ENCODE data around the gene MLXIPL.

Gene MLXIPL

GRCh38 chr7:73623798-73624668, at the start of gene MLXIPL:
Gene MLXIPL (minus strand): TSS chr7:73624522. CDS start chr7:73624492, 30 bp downstream.
- H3K27ac ChIP-seq: no peak within 1 kb of the TSS
- H3K4me1 ChIP-seq: peaks cover 9 to 18% (median 10%) of the 10 kb centered on the region in 10 experiments; a peak in 19 of 20 replicates
- peaks cover 48 to 85% (median 73%) of the 10 kb centered on the region in 11 experiments for H3K27me3 ChIP-seq
- H3K4me2 ChIP-seq: peak within 1 kb of the TSS; percentile 54 to 86 (median 78)
- no peaks in the 10 kb centered on the region for H3K36me3 ChIP-seq
- H3K4me3 ChIP-seq: peak within 1 kb of the TSS; percentile 7 to 50 (median 32); a peak in 14 of 20 replicates
- H3K9ac ChIP-seq: peak within 1 kb of the TSS in 4 of 11 experiments; percentile 2 to 39 (median 34); a peak in 5 of 22 replicates
- H4K20me1 ChIP-seq: peaks cover 0 to 27% (median 0%) of the 10 kb centered on the region in 11 experiments; a peak in 7 of 22 replicates
- no peak for TF ChIP-seq Cebpa-rat (IDR thresholded peaks at IDR 0.05)
- H3K9me3 ChIP-seq (replicated peaks in 1 of 11): no peaks in the 10 kb centered on the region

- no peak for TF ChIP-seq Cebpa-rat (IDR thresholded peaks at IDR 0.05)
- Histone ChIP-seq H3K4me1 (peaks cover 7 to 21% (median 14%) of the 10 kb centered on the region in 10 experiments; a peak in 19 of 20 replicates), H4K20me1 (peaks cover 0 to 44% (median 18%) of the 10 kb centered on the region in 11 experiments; a peak in 16 of 22 replicates), H3K4me2 (no peak overlapping the region), H3K9ac (no peak overlapping the region), H3K4me3 (no peak overlapping the region), H3K27ac (no peak overlapping the region), H3K36me3 (peaks cover 0 to 3% (median 0%) of the 10 kb centered on the region in 11 experiments; a peak in 3 of 22 replicates), H3K9me3 (replicated peaks in 1 of 11) (no peaks in the 10 kb centered on the region), H3K27me3 (peaks cover 0 to 13% (median 0%) of the 10 kb centered on the region in 11 experiments; a peak in 10 of 22 replicates)
Measured at GRCh38 chr7:73671857-73672445, 47.6 kb upstream of the MLXIPL start.

- Histone ChIP-seq H3K9ac (no peak overlapping the region), H3K27ac (no peak overlapping the region), H3K4me3 (no peak overlapping the region), H3K4me1 (peaks cover 7 to 21% (median 14%) of the 10 kb centered on the region in 10 experiments; a peak in 19 of 20 replicates), H4K20me1 (peaks cover 0 to 43% (median 18%) of the 10 kb centered on the region in 11 experiments; a peak in 16 of 22 replicates), H3K4me2 (no peak overlapping the region), H3K27me3 (peaks cover 0 to 18% (median 5%) of the 10 kb centered on the region in 11 experiments; a peak in 13 of 22 replicates), H3K36me3 (peaks cover 0 to 3% (median 0%) of the 10 kb centered on the region in 11 experiments; a peak in 3 of 22 replicates), H3K9me3 (replicated peaks in 1 of 11) (no peaks in the 10 kb centered on the region)
- no peak for TF ChIP-seq Cebpa-rat (IDR thresholded peaks at IDR 0.05)
Measured at GRCh38 chr7:73671322-73671661, 47.0 kb upstream of the MLXIPL start.

- Histone ChIP-seq H3K27ac (no peak overlapping the region), H3K4me3 (no peak overlapping the region), H3K9ac (no peak overlapping the region), H4K20me1 (peaks cover 0 to 30% (median 9%) of the 10 kb centered on the region in 11 experiments; a peak in 12 of 22 replicates), H3K9me3 (replicated peaks in 1 of 11) (no peaks in the 10 kb centered on the region), H3K36me3 (peaks cover 0 to 3% (median 0%) of the 10 kb centered on the region in 11 experiments; a peak in 3 of 22 replicates), H3K4me1 (peaks cover 7 to 21% (median 14%) of the 10 kb centered on the region in 10 experiments; a peak in 19 of 20 replicates), H3K27me3 (peaks cover 0 to 28% (median 13%) of the 10 kb centered on the region in 11 experiments; a peak in 13 of 22 replicates), H3K4me2 (0 out of 22 replicates have a peak overlapping the region, but pooled peaks of 2 of the 11 experiments have one; percentile 5 to 10)
- no peak for TF ChIP-seq Cebpa-rat (IDR thresholded peaks at IDR 0.05)
Measured at GRCh38 chr7:73669858-73670385, 45.6 kb upstream of the MLXIPL start.

- peaks cover 7 to 21% (median 14%) of the 10 kb centered on the region in 10 experiments; a peak in 19 of 20 replicates for H3K4me1 ChIP-seq
- peak overlapping the region; percentile 89 to 98 (median 96); a peak in 20 of 22 replicates for H3K4me2 ChIP-seq
- H3K9me3 ChIP-seq (replicated peaks in 1 of 11): no peaks in the 10 kb centered on the region
- peaks cover 0 to 30% (median 5%) of the 10 kb centered on the region in 11 experiments; a peak in 12 of 22 replicates for H4K20me1 ChIP-seq
- H3K9ac ChIP-seq: peak overlapping the region in 2 of 11 experiments; percentile 87 to 90; a peak in 4 of 22 replicates
- peaks cover 0 to 28% (median 13%) of the 10 kb centered on the region in 11 experiments; a peak in 13 of 22 replicates for H3K27me3 ChIP-seq
- no peak overlapping the region for H3K27ac ChIP-seq
- peak overlapping the region in 2 of 10 experiments; percentile 79 to 83; a peak in 5 of 20 replicates for H3K4me3 ChIP-seq
- TF ChIP-seq Cebpa-rat (IDR thresholded peaks at IDR 0.05): no peak
- peaks cover 0 to 3% (median 0%) of the 10 kb centered on the region in 11 experiments; a peak in 3 of 22 replicates for H3K36me3 ChIP-seq
Measured at GRCh38 chr7:73669288-73669701, 45.0 kb upstream of the MLXIPL start.

- Histone ChIP-seq H3K27me3 (peaks cover 0 to 28% (median 13%) of the 10 kb centered on the region in 11 experiments; a peak in 13 of 22 replicates), H3K4me2 (peak overlapping the region; percentile 89 to 98 (median 96)), H3K27ac (peak overlapping the region in 3 of 11 experiments; percentile 74 to 78 (median 77); a peak in 3 of 22 replicates), H3K9ac (peak overlapping the region in 10 of 11 experiments; percentile 78 to 90 (median 85); a peak in 12 of 22 replicates), H3K36me3 (peaks cover 0 to 3% (median 0%) of the 10 kb centered on the region in 11 experiments; a peak in 3 of 22 replicates), H3K9me3 (replicated peaks in 1 of 11) (no peaks in the 10 kb centered on the region), H4K20me1 (peaks cover 0 to 30% (median 5%) of the 10 kb centered on the region in 11 experiments; a peak in 12 of 22 replicates), H3K4me3 (peak overlapping the region; percentile 73 to 83 (median 75)), H3K4me1 (peaks cover 7 to 21% (median 14%) of the 10 kb centered on the region in 10 experiments; a peak in 19 of 20 replicates)
- TF ChIP-seq Cebpa-rat (IDR thresholded peaks at IDR 0.05): no peak
Measured at GRCh38 chr7:73668886-73669230, 44.5 kb upstream of the MLXIPL start.

- TF ChIP-seq Cebpa-rat (IDR thresholded peaks at IDR 0.05): no peak
- H3K4me3 ChIP-seq: peak overlapping the region; percentile 73 to 83 (median 75)
- peaks cover 7 to 21% (median 14%) of the 10 kb centered on the region in 10 experiments; a peak in 19 of 20 replicates for H3K4me1 ChIP-seq
- H3K36me3 ChIP-seq: peaks cover 0 to 3% (median 0%) of the 10 kb centered on the region in 11 experiments; a peak in 3 of 22 replicates
- H3K27ac ChIP-seq: peak overlapping the region; percentile 50 to 78 (median 67); a peak in 21 of 22 replicates
- peaks cover 0 to 28% (median 13%) of the 10 kb centered on the region in 11 experiments; a peak in 13 of 22 replicates for H3K27me3 ChIP-seq
- peaks cover 0 to 30% (median 5%) of the 10 kb centered on the region in 11 experiments; a peak in 11 of 22 replicates for H4K20me1 ChIP-seq
- H3K4me2 ChIP-seq: peak overlapping the region; percentile 89 to 98 (median 96)
- H3K9ac ChIP-seq: peak overlapping the region; percentile 72 to 90 (median 84)
- H3K9me3 ChIP-seq (replicated peaks in 1 of 11): peaks cover 0 to 4% (median 3%) of the 10 kb centered on the region in 11 experiments; a peak in 20 of 22 replicates
Measured at GRCh38 chr7:73668103-73668885, 44.0 kb upstream of the MLXIPL start.

All from BLaER1 treated with 17β-estradiol and CSF1 and Interleukin-3, amounts not matched to agents 10 nM and 100 nM (cell line).